ENCODE results near the gene CCNI2. TPM values are rescaled to one million over a fixed set of nuclear protein-coding genes. Genes with fewer than 3 reads are reported as not detected.

CCNI2 gene
- total RNA-seq, 1 experiment from 2014 or later = not detected

DNA sequence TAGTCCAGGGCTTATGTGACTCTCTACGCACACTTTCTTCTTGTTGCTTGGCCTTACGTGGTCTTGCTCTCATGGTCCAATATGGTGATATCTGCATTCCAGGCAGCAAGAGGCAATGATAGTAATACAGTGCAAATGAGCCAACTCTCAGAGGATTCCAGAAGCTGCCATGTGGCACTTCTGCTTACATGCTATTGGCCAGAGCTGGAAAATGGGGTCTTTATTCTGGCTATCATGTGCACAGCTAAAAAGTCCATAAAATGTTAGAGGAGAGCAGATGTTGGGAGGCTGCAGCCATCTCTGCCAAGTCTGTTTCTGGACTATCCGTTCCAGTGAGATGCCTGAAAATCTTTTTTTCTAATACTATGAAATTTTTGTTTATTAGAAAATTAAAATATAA lies 32.7 kb downstream of the CCNI2 start:
- H3K27me3 ChIP-seq (replicated peaks; ENCODE audit: insufficient read depth, low read depth, low read length, poor library complexity) = no peaks in the 10 kb centered on the region
- BruUV-seq (replicated peaks) = no TSS peak
- H3K4me3 ChIP-seq (ENCODE audit: low read depth, low read length, poor library complexity, severe bottlenecking) = no peak overlapping the region
- intact Hi-C loops (cut with micrococcal nuclease; ENCODE audit: unreplicated experiment) = no loop called here
- no peaks in the 10 kb centered on the region for H3K36me3 ChIP-seq (ENCODE audit: insufficient read depth, low read length, poor library complexity, severe bottlenecking)
- H3K9me3 ChIP-seq (ENCODE audit: low read depth, low read length, poor library complexity, severe bottlenecking) = no peaks in the 10 kb centered on the region
- H3K4me1 ChIP-seq (ENCODE audit: insufficient read depth, low read length, poor library complexity, severe bottlenecking) = peaks cover 6% of the 10 kb centered on the region
- TF ChIP-seq, protein P1, sequence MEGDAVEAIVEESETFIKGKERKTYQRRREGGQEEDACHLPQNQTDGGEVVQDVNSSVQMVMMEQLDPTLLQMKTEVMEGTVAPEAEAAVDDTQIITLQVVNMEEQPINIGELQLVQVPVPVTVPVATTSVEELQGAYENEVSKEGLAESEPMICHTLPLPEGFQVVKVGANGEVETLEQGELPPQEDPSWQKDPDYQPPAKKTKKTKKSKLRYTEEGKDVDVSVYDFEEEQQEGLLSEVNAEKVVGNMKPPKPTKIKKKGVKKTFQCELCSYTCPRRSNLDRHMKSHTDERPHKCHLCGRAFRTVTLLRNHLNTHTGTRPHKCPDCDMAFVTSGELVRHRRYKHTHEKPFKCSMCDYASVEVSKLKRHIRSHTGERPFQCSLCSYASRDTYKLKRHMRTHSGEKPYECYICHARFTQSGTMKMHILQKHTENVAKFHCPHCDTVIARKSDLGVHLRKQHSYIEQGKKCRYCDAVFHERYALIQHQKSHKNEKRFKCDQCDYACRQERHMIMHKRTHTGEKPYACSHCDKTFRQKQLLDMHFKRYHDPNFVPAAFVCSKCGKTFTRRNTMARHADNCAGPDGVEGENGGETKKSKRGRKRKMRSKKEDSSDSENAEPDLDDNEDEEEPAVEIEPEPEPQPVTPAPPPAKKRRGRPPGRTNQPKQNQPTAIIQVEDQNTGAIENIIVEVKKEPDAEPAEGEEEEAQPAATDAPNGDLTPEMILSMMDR (conservative IDR thresholded peaks at IDR 0.05; ENCODE audit: low read depth, low read length) = no peak
- ChIA-PET POLR2A (ENCODE audit: low non-redundant PET) (no interaction called here), CTCF (no interaction called here)
- no peak for DNase-seq (ENCODE audit: low spot score)
- H3K27ac ChIP-seq (ENCODE audit: low read depth, low read length, poor library complexity, severe bottlenecking) = no peak overlapping the region

DNA sequence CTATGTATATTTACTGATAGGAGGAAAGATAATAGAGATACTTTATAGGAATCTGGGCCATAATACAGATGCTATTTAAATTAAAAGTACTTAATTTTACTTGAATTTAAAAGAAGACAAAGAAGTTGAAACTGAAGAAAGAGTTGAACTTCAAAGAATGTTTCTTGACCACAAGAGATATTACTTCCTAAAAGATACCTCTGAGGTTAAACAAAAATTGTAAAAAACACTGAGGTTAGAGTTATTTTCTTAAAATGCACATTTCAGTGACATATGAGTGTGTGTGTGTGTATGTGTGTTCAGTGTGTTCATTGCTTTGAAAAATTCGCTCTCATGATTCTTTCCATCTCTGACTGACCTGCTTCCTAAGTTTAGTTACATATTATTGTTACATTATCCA lies 33.4 kb downstream of the CCNI2 start:
- H3K36me3 ChIP-seq (ENCODE audit: insufficient read depth, low read length, poor library complexity, severe bottlenecking) = no peaks in the 10 kb centered on the region
- peaks cover 4% of the 10 kb centered on the region for H3K4me1 ChIP-seq (ENCODE audit: insufficient read depth, low read length, poor library complexity, severe bottlenecking)
- no peak overlapping the region for H3K4me3 ChIP-seq (ENCODE audit: low read depth, low read length, poor library complexity, severe bottlenecking)
- no peak overlapping the region for H3K27ac ChIP-seq (ENCODE audit: low read depth, low read length, poor library complexity, severe bottlenecking)
- no peak for DNase-seq (ENCODE audit: low spot score)
- POLR2A ChIA-PET (ENCODE audit: low non-redundant PET) = no interaction called here
- intact Hi-C loops (cut with micrococcal nuclease; ENCODE audit: unreplicated experiment) = no loop called here
- TF ChIP-seq EZH2 (IDR thresholded peaks at IDR 0.05; ENCODE audit: borderline replicate concordance, low read depth, low read length, poor library complexity, severe bottlenecking) = no peak
- TF ChIP-seq, protein P1 (conservative IDR thresholded peaks at IDR 0.05; ENCODE audit: low read depth, low read length) = no peak
- H3K9me3 ChIP-seq (ENCODE audit: low read depth, low read length, poor library complexity, severe bottlenecking) = no peaks in the 10 kb centered on the region
- no peaks in the 10 kb centered on the region for H3K27me3 ChIP-seq (replicated peaks; ENCODE audit: insufficient read depth, low read depth, low read length, poor library complexity)
- no TSS peak for BruUV-seq (replicated peaks)
- CTCF ChIA-PET = no interaction called here

DNA sequence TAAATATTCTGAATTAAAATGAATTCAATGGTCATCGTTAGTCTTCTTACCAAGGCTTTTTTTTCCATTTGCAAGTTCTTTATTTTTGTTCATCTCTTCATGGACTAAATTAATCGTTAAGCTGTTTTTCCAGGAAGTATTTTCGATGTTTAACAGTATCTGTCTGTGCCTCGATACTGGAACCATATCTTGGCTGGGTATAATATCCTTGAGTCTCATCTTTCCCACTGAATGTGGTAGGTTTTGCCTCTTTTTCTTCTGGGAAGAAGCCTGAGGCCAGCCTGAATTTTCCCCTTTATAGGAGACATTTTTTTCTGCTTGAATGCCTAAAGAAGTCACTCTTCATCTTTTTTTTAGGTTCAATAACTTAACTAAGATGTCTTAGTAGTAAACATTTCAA lies 33.8 kb downstream of the CCNI2 start:
- CTCF ChIA-PET = no interaction called here

More for the DNA sequence above, 33.8 kb downstream of the CCNI2 start:
- Histone ChIP-seq H3K27ac (ENCODE audit: low read depth, low read length, poor library complexity, severe bottlenecking) (no peak overlapping the region), H3K9me3 (ENCODE audit: low read depth, low read length, poor library complexity, severe bottlenecking) (no peaks in the 10 kb centered on the region), H3K27me3 (replicated peaks; ENCODE audit: insufficient read depth, low read depth, low read length, poor library complexity) (no peaks in the 10 kb centered on the region), H3K36me3 (ENCODE audit: insufficient read depth, low read length, poor library complexity, severe bottlenecking) (no peaks in the 10 kb centered on the region), H3K4me3 (ENCODE audit: low read depth, low read length, poor library complexity, severe bottlenecking) (no peak overlapping the region), H3K4me1 (ENCODE audit: insufficient read depth, low read length, poor library complexity, severe bottlenecking) (no peaks in the 10 kb centered on the region)
- TF ChIP-seq, protein P1 (conservative IDR thresholded peaks at IDR 0.05; ENCODE audit: low read depth, low read length) = no peak
- no peak for TF ChIP-seq EZH2 (IDR thresholded peaks at IDR 0.05; ENCODE audit: borderline replicate concordance, low read depth, low read length, poor library complexity, severe bottlenecking)
- no peak for DNase-seq (ENCODE audit: low spot score)
- intact Hi-C loops (cut with micrococcal nuclease; ENCODE audit: unreplicated experiment) = no loop called here
- no TSS peak for BruUV-seq (replicated peaks)
- POLR2A ChIA-PET (ENCODE audit: low non-redundant PET) = no interaction called here
